ENCODE results near the gene CRYAB.

The CRYAB gene

GRCh38 chr11:111946499-111946898 is 34.9 kb upstream of the CRYAB start:
- no peak for TF ChIP-seq CTCF (IDR thresholded peaks at IDR 0.05)

DNA sequence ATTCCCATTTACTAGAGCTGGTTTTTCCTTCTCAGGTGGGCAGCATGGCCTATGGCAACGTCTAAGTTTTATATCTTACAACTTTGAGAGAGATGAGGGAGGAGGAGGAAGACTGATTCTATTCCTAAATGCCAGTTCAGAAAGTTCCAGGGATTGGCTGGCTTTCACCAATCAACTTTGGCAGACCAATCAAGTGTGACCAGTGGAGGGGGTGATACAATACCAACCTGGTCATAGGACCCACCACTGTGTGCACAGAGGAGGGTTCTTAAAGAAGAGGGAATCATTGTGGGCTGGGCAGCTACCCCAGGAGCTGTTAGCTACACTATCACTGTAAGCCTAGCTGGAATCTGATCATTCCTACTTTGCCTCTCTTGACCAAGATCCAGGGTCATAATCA is 33.6 kb upstream of the CRYAB start:
- no peak for TF ChIP-seq CTCF (IDR thresholded peaks at IDR 0.05)

- no peak for TF ChIP-seq CTCF (IDR thresholded peaks at IDR 0.05)
Measured at GRCh38 chr11:111944651-111945051, 33.1 kb upstream of the CRYAB start.

DNA sequence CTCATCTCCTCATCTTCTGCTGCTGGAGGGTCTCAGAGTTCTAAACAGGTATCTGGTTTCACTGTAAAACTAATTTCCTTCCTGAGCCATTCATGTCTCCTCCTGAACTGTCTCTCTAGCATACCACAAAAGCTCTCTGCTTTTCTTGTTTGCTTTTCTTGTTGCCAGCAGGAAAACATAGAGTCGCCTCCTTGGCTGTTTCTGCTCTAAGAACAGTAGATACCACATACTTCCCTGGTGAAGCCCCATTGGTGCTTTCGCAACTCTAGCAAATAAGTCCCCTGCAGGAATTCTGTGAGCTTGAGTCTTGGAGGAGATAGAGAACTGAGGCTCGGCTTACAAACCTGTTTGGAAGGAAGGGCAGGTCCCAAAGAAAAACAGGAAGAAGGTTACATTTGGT is 32.6 kb upstream of the CRYAB start:
- no peak for TF ChIP-seq CTCF (IDR thresholded peaks at IDR 0.05)

- TF ChIP-seq CTCF (IDR thresholded peaks at IDR 0.05) = no peak
Measured at GRCh38 chr11:111942829-111943228, 31.3 kb upstream of the CRYAB start.

GRCh38 chr11:111941963-111942362 is 30.4 kb upstream of the CRYAB start:
- no peak for TF ChIP-seq CTCF (IDR thresholded peaks at IDR 0.05)

GRCh38 chr11:111939836-111940604 is 28.4 kb upstream of the CRYAB start:
- no peak for TF ChIP-seq CTCF (IDR thresholded peaks at IDR 0.05)
